Right lobe of liver (tissue), 6 donors: ENCODE measurements around the gene RAD9A. TPM values are rescaled to one million over a fixed set of nuclear protein-coding genes. Genes with fewer than 3 reads are reported as not detected.

Experiments
- ATAC-seq, 4 donors: fragments of 200-7000 bp; cut with Tn5 transposase; one replicate each; pipeline ENCODE4 v1.9.1; 2020; ENCODE audit warnings: mild to moderate bottlenecking in 4 of 4, moderate library complexity in 4 of 4
- DNase-seq, 3 donors: peaks; one replicate each; pipeline ENCODE4 v3.0.0-alpha.2; 2020
- H3K27ac ChIP-seq, 3 donors: fragments of 200-600 bp; one replicate each; pipeline ENCODE4 v1.8.0; 2022
- H3K27me3 ChIP-seq, 2 donors: fragments of 200-600 bp; one replicate each; pipeline ENCODE4 v1.8.0; 2022
- H3K36me3 ChIP-seq, 4 donors: fragments of 200-600 bp; sonication (generic) in 1 of 4; one replicate each; pipeline versions ENCODE4 v1.5.1 to v1.8.0; 2017 to 2022; ENCODE audit warnings: control low read depth in 1 of 4
- H3K4me1 ChIP-seq, 4 donors: fragments of 200-600 bp; sonication (generic) in 1 of 4; one replicate each; pipeline versions ENCODE4 v1.5.1 to v1.8.0; 2017 to 2022; ENCODE audit warnings: control low read depth in 1 of 4
- H3K4me3 ChIP-seq, 3 donors: fragments of 200-600 bp; one replicate each; pipeline ENCODE4 v1.8.0; 2022
- H3K9me3 ChIP-seq, 4 donors: fragments of 200-600 bp; sonication (generic) in 1 of 4; one replicate each; pipeline versions ENCODE4 v1.5.1 to v1.8.0; 2017 to 2022; ENCODE audit warnings: control low read depth in 1 of 4
- POLR2A ChIP-seq: fragments of 450-650 bp; IDR thresholded peaks from one replicate; pipeline ENCODE4 v1.6.1; 2017; ENCODE audit warnings: antibody characterized with exemption, mild to moderate bottlenecking
- WGBS: methylation state at CpG from one replicate; pipeline ENCODE4 v1.1.6; 2018; ENCODE audit warnings: low coverage, low lambda C conversion rate; ENCODE audit not compliant: insufficient coverage; ENCODE audit errors: missing lambda C conversion rate; 5-methylcytosine and 5-hydroxymethylcytosine counted together
- intact Hi-C, 2 donors: fragments of 100-400 bp; cut with DNase I; formaldehyde crosslinking; loops; one replicate each; pipeline versions ENCODE4 v1.11.2 to v1.14.1; 2022
- total RNA-seq, 6 experiments: library from RNA; depleted of rRNA in 2 of 6; stranded (reverse); fragments of >200 nt in 2 of 6; fragmentation: NEBNext Ultra II Directional in 3 of 6; extraction: Animal tissue kit (Norgen Biotek cat#: 25700) in 3 of 6; gene quantifications; one replicate each; pipeline versions ENCODE4 v1.1.0 to v1.2.4, GENCODE V29; 2016 to 2023
- TF ChIP-seq, protein P1 (sequence below), 4 donors: fragments of 200-600 bp in 3 of 4; fragments of 450-650 bp in 1 of 4; IDR thresholded peaks; one replicate each; pipeline versions ENCODE4 v1.5.1 to v1.8.0; 2016 to 2022; ENCODE audit warnings: antibody characterized with exemption in 4 of 4, mild to moderate bottlenecking in 2 of 4
- donor health status: DM: no; HTN: yes; CAD: no.
- donor health status: DM: no; HTN: no; CAD: no.
- donor health status: DM: no; HTN: no; CAD: no.
- donor health status: DM: no; HTN: yes; CAD: no.
- donor health status: DM: no; HTN: yes; CAD: no.

RAD9A gene
- total RNA-seq, 6 experiments from 2014 or later = 5.3 to 13.2 (median 6.2) TPM

DNA sequence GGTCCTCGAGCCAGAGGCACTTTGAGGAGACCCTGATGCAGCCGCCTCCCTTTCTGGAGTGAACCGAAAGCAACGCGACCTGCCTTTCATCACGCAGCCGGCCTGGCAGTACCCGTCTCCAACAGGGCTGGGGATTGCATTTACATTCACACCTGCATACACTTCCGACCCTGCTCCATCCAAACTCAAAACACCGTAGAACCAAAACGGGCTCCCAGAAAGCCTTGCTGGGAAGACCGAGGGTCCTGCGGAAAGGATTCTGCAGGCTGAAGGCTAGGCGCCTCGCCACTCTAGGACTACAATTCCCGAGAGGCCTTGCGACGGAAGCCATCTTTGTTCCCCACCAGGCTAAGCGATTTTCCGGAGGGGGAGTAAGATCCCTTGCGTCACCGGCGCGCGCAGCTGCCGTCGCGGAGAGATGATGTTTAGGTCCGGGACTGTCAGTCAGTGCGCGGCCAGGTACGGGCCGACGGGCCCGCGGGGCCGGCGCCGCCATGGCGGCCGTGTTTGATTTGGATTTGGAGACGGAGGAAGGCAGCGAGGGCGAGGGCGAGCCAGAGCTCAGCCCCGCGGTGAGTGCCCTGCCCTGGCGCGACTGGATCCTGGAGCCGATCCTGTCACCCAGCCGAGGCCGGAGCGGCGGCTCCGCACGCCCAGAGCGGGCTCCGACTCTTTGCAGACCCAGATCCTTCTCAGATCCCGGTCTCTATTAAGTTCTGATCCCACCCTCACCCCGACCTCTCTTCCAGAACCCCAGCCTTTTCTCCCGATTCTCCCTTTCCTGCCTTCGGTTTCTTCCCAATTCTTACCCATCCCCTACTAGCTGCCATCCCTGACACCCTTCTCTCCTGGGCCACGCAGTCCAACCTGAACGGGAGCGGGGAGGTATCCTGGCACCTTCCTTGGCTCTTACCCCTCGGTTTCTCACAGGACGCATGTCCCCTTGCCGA lies 36.5 kb downstream of the RAD9A start, which contains the start of gene RPS6KB2:
Gene RPS6KB2 (plus strand): TSS at position 443 of the 950 bp plus-strand sequence. CDS start 52 bp downstream, at position 495.
- ATAC-seq = peak; percentile 89 to 94 (median 90)
- H3K9me3 ChIP-seq = no peaks in the 10 kb centered on the region
- H3K36me3 ChIP-seq = peaks cover 0 to 25% (median 7%) of the 10 kb centered on the region in 4 donors
- peak; percentile 85 for TF ChIP-seq POLR2A
- TF ChIP-seq, protein P1, sequence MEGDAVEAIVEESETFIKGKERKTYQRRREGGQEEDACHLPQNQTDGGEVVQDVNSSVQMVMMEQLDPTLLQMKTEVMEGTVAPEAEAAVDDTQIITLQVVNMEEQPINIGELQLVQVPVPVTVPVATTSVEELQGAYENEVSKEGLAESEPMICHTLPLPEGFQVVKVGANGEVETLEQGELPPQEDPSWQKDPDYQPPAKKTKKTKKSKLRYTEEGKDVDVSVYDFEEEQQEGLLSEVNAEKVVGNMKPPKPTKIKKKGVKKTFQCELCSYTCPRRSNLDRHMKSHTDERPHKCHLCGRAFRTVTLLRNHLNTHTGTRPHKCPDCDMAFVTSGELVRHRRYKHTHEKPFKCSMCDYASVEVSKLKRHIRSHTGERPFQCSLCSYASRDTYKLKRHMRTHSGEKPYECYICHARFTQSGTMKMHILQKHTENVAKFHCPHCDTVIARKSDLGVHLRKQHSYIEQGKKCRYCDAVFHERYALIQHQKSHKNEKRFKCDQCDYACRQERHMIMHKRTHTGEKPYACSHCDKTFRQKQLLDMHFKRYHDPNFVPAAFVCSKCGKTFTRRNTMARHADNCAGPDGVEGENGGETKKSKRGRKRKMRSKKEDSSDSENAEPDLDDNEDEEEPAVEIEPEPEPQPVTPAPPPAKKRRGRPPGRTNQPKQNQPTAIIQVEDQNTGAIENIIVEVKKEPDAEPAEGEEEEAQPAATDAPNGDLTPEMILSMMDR (IDR thresholded peaks at IDR 0.05) = no peak
- intact Hi-C loops = no loop called here
- H3K27me3 ChIP-seq = no peaks in the 10 kb centered on the region
- WGBS = 0% methylated on average over 25 of the region's 68 CpGs
- H3K27ac ChIP-seq = peak within 1 kb of the TSS; percentile 64 to 84 (median 78)
- DNase-seq = peak; percentile 97 to 99 (median 99)
- H3K4me3 ChIP-seq = peak within 1 kb of the TSS; percentile 61 to 79 (median 74)
- peaks cover 0 to 19% (median 2%) of the 10 kb centered on the region in 4 donors for H3K4me1 ChIP-seq

- TF ChIP-seq, protein P1 (IDR thresholded peaks at IDR 0.05) = no peak
- no peak for TF ChIP-seq POLR2A
- peak overlapping the region; percentile 61 to 79 (median 74) for H3K4me3 ChIP-seq
- peaks cover 0 to 30% (median 8%) of the 10 kb centered on the region in 4 donors for H3K36me3 ChIP-seq
- H3K27me3 ChIP-seq = no peaks in the 10 kb centered on the region
- no peaks in the 10 kb centered on the region for H3K9me3 ChIP-seq
- H3K27ac ChIP-seq = peak overlapping the region in 1 of 3 donors; percentile 84
- peaks cover 0 to 19% (median 2%) of the 10 kb centered on the region in 4 donors for H3K4me1 ChIP-seq
- 0% methylated on average over 2 of the region's 12 CpGs for WGBS
- DNase-seq (no peak), ATAC-seq (peak in 1 of 4 donors; percentile 0)
- intact Hi-C loops = no loop called here
Observed at GRCh38 chr11:67429038-67429668, 37.4 kb downstream of the RAD9A start.

DNA sequence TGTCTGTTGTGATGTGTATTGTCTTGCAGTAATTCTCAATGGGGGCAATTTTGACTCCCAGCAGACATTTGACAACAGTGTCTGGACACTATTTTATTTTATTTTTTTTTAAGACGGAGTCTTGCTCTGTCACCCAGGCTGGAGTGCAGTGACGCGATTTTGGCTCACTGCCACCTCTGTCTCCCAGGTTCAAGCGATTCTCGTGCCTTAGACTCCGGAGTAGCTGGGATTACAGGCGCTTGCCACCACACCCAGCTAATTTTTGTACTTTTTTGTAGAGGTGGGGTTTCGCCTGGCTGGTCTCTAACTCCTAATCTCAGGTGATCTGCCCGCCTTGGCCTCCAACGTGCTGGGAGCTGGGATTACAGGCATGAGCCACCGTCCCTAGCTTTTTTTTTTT lies 37.9 kb downstream of the RAD9A start:
- Histone ChIP-seq H3K27me3 (no peaks in the 10 kb centered on the region), H3K27ac (no peak overlapping the region), H3K4me1 (peaks cover 0 to 19% (median 2%) of the 10 kb centered on the region in 4 donors), H3K4me3 (no peak overlapping the region), H3K36me3 (peaks cover 0 to 35% (median 11%) of the 10 kb centered on the region in 4 donors), H3K9me3 (no peaks in the 10 kb centered on the region)
- DNase-seq (no peak), ATAC-seq (no peak)
- intact Hi-C loops = no loop called here
- WGBS = 67% methylated on average over 8 of the region's 11 CpGs
- TF ChIP-seq, protein P1 (IDR thresholded peaks at IDR 0.05) = no peak
- TF ChIP-seq POLR2A = no peak

- no peak for DNase-seq
- ATAC-seq = no peak
- no peaks in the 10 kb centered on the region for H3K9me3 ChIP-seq
- H3K36me3 ChIP-seq = peaks cover 0 to 45% (median 11%) of the 10 kb centered on the region in 4 donors
- H3K4me3 ChIP-seq = no peak overlapping the region
- H3K27ac ChIP-seq = no peak overlapping the region
- H3K4me1 ChIP-seq = peaks cover 0 to 19% (median 2%) of the 10 kb centered on the region in 4 donors
- no peaks in the 10 kb centered on the region for H3K27me3 ChIP-seq
- 87% methylated on average over 6 of the region's 24 CpGs for WGBS
- intact Hi-C loops = no loop called here
- no peak for TF ChIP-seq POLR2A
Observed at GRCh38 chr11:67431346-67432249, 39.8 kb downstream of the RAD9A start.
